NCI-H1105 treated with DMSO at 0.1 percent for 48 hours (cell line): ENCODE data around the gene TRMT10B.

ENCODE experiments used
- DNase-seq: peaks from one replicate; lab custom pipeline; 2025; lab: John Stamatoyannopoulos, UW

Gene TRMT10B, protein sequence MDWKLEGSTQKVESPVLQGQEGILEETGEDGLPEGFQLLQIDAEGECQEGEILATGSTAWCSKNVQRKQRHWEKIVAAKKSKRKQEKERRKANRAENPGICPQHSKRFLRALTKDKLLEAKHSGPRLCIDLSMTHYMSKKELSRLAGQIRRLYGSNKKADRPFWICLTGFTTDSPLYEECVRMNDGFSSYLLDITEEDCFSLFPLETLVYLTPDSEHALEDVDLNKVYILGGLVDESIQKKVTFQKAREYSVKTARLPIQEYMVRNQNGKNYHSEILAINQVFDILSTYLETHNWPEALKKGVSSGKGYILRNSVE

DNA sequence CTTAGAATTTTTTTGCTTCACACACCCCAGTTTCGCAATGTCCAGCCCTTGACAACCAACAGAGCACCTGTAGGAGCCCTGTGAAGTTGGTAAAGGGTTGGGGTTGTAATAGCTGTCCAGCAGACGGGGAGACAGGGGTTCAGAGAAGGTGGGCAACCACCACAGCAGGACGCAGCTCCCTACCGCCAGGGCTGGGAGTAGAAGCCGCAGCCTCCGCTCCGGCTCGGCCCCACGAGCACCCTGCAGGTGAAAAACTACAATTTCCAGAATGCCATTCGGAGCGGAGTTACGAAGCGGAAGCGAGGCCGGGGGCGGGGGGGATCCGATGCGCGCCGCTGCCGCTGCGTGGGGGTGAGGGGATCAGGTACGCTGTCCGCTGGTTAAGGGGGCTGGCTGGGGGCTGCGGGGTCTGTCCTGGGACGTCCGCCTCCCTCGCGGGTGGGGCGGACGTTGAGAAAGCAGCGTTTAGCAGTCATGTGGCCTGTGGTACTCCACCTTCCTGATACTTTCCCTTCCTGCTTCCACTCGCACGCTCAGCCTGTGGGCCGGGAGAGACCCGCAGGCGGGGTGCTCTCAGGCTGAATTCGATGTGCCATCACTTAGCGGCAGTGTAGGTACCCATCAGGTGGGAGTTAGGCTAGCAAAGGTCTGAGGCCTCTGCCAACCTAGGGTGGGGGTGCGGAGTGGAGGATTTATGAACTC lies at the start of gene TRMT10B:
TRMT10B (plus strand) TSS at position 317 of the 702 bp plus-strand sequence. CDS start 8,127 bp downstream, outside the sequence.
- DNase-seq, result peak; percentile 62

DNA sequence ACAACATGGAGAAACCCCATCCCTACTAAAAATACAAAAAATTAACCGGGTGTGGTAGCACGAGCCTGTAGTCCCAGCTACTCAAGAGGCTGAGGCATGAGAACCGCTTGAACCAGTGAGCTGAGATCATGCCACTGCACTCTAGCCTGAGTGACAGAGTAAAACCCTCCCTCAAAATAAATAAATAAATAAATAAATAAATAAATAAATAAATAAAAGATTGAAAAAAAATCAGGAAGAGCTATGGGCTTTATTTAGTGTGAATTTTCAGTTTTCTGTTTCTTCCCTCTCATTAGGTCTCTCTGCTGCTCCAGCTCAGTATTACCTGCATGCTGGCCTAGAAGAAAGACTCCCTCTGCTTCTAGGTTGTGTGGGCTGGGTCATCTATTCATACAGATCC lies 47.8 kb upstream of the TRMT10B start:
- no peak for DNase-seq

DNA sequence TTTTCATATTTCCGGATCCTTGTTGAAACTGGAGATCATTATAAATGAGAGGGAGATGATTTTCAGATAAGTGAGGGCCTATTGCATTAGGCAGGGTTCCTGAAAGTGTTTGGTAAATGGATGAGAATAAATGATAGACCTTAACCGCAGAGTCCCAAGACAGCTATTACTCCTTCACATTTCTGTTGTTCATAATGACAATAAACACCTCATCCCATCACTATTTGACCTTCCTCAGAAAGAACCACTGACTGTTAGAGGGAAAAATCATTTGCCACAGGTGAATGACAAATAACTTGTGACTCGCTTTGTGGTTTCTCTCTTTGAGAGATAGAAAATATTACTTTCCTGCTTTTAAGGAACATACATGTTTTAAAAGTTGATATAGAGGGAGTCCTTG lies 47.3 kb upstream of the TRMT10B start:
- no peak for DNase-seq

DNA sequence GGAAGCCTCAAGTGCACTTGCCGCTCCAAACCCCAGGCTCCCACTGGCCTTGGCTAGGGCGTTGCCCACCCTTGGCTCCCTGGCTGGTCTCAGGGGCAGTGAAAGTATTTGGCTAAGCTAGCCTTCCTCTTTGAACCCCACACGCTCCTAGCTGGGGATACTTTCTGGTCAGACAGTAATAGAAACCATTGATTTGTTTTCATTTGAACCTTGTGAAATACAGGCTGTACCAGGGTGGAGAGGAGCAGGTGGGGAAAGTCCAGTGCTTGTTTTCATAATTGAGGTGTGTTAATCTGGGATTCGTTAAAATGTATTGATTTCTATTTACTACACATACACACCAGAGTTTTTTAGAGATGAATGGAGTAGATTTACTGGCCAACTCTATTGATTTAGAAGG lies 45.9 kb upstream of the TRMT10B start:
- no peak for DNase-seq

DNA sequence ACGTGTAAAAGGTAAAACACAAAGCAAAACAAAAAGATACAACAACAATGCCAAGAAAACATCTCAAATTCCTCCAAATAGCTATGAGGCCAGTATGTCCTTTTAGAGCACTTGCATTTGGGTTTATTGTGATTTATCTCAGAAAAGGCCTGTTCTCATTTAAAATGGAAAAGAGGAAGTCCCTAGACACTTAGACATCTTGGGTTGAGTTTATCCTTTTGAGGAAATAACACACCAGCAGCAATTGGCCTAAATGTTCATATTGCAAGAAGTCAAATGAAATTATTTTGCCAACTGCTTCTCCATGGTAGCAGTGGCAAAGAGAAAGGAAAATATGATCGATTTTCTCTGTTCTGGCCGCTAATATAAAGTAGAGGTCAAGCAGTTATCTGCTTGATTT lies 43.6 kb upstream of the TRMT10B start:
- DNase-seq, result no peak

DNA sequence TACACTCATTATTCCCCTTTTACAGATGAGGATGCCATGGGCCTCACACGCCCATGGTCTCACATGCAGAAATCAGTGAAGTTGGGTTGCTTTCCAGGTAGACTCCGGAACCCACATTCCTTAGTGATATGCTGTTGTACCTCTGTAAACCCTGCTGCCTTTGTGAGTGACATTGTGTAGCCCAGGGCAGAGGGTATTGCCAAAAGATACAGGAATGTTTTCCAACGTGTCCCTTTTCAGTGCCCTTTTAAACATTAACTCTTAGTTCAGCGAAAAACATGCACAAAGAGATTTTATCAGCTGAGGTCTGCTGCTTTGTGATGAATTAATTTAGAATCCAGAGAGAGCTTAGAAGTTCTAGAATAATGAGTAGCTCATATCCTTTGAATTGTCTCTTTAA lies 38.3 kb upstream of the TRMT10B start:
- no peak for DNase-seq

DNA sequence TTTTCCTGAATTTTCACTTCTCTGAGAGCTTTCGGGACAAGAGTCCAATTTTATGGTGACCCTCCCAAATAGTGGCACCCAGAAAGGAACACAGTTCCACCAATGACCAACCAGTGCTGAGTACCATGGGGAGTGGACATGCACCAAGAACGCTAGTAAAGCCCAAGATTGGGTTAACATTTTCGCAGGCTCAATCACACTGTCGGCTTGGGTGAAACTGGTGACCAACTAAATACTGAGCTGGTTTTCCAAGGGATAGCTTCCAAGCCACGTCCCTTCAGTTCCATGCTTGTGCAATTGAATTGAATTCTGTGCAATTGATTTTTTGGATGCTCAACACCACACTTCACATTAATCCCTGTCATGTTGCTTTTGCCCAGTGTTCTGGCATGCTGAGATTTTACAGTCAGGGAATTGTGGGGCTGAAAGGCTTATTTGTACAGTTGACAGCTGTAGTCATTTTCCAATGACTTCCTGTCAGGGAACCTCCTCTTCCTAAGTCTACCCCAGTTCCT lies 37.6 kb upstream of the TRMT10B start:
- no peak for DNase-seq

DNA sequence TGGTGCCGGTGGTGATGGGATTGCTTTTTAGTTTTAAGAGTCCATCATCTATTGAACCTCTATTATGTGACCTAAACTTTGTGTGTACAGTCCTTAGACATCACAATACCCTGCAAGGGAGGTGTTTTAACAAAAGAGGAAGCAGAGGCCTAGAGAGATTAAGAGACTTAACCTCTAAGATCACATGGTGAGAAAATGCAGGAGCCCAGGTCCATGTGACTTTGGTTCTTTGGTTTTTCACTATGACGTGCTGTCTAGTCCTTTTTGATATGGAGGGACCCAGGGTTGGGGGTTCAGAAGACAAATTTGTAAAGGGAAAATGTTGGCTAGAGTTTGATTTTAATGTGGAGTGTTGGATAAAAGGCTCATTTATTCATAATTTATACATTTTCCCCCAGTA lies 34.1 kb upstream of the TRMT10B start:
- no peak for DNase-seq

DNA sequence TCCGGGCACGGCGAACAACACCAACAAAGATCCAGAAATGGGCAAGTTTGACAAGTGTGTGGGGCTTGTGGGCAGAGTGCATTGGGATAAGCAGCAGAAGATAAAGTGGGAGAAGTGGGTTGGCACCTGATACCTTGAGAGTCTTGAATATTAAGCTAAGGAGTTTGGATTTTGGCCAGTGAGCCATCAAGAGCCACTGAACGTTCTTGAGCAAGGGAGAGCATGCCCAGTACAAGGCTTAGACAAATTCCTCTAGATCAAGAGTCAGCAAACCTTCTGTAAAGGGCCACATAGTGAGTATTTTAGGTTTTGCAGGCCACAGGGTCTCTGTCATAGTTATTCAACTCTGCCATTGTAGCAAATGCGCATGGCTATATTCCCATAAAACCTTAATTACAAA lies 26.6 kb upstream of the TRMT10B start:
- no peak for DNase-seq

DNA sequence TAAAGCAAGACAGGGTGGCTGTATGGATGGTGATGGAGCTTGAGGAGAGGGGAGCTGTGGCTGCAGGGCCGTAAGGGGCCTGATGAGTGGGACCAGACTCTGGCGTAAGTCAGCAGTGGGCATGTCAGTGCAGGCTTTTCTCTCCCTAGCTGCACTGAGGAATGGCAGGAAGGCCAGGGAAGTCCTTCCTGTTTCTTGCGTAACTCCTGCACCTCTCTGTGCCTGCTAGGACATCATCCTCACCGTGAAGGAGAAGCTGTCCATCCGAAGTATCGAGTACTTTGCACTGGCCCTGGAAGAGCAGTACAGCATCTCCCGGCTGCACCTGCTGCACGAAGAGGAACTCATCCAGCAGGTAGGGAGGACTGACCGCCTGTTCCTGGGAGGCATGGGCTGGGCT lies 24.1 kb upstream of the TRMT10B start:
- DNase-seq, result no peak

DNA sequence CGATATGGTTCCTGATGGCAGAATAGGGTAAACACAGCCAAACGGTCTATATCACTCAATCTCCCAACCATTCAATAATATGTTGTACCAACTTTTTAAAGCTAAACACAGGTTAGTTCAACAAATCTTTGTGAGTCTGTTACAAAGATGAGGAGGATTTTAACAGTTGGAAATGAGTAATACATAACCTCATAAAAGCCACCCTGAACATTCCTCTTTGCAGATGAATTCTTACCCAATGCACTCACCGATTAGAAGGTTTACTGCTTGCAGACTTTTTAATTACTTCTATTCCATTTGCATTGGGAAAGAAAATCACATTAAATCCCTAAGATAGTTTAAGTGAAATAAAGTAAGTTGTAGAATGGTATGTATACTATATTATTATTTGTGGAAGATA lies 23.3 kb upstream of the TRMT10B start:
- DNase-seq, result no peak

DNA sequence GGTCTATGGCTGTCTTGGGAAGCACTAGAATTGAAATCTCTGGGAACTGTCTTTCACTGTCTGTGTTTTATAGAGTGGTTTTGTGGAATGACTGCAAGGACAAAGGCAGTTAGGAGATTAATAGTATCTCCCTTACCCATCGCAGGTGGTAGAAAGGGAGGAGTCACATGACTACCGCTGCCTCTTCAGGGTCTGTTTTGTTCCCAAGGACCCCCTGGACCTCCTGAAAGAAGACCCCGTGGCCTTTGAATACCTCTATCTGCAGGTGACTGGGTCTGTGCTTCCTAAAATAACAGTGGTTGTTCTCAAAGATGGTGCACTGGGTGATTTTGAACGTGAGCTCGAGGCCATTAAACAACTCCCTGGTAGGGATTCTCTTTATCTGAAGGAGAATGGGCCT lies 22.8 kb upstream of the TRMT10B start:
- no peak for DNase-seq

DNA sequence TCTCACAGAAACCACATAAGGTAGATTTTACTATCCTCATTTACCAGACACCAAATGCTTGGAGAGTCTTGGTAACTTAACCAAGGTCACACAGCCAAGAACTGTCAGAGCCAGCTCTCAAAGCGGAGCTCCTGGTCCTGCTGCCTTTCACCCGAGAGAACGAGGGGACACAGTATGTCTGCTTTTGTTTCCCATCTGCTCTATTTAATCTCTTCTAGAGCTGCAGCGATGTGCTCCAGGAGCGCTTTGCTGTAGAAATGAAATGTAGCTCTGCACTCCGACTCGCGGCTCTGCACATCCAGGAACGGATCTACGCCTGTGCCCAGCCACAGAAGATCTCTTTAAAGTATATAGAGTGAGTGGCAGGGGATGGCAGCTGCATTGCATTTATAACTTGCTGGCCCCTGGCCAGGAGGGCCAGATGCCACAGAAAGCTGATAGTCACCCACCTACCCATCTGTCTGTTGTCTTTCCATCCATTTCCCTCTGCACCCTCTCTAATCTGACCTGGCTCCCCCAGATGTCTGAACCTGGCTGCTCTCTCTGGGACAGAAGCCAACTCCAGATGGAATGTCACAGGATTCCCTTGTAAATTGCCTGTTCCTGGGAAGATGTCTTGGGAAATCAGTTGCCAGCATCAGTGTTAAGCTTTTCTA lies 21.4 kb upstream of the TRMT10B start:
- DNase-seq, result peak; percentile 71

DNA sequence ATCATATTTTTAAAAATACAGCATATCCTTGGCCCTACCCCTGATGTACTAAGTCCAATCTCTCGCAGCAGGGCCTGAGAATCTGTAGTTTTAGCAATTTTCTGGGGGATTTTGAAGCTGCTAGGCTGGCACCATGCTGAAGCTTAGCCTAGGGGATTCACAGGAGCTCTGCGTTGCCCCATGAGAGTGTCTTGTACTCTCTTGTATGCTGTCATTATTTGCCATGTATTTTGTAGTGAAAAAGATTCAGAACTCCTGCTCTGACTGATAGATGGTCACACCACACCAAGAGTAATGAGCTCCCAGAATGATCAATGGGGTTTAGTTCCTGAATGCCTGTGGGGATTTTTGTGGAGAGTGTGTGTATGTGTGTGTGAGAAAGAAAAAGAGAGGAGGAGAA lies 20.7 kb upstream of the TRMT10B start:
- no peak for DNase-seq

DNA sequence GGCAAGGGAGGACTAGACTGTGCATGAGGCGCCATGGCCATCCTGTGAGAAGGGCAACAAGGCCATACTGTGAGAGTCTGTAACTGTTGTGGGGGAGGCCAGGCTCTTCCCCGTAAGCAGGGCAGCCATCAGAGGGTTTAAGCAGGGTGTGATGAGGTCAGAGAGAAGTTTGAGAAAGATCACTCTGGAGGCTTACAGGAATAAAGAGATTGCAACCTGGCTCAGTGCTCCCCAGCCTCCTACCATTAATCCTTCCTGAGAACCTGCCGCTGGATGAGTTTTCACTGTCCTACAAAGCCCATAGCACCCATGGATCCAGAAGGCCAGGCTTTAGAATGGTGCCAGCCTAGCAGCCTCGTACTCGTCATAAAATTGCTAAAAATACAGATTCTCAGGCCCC lies 14.4 kb upstream of the TRMT10B start:
- no peak for DNase-seq

DNA sequence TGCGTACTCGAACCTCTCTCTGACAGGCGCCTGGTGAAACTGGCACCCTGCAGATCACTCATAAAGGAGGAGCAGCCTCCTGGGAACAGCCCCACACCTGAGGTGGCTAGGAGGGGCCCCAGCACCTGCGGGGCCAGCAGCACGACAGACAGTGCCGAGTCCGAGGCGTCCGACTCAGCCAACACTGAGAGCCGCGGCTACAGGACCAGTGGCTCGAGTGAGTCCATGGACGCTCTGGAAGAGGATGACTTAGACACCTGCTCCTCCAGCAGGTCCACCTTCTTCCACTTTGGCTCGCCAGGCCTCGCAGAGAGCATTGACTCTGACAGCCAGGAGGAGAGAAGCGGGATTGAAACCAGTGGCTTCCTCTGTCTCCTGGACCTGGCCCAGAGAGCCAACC lies 13.5 kb upstream of the TRMT10B start:
- DNase-seq, result no peak

DNA sequence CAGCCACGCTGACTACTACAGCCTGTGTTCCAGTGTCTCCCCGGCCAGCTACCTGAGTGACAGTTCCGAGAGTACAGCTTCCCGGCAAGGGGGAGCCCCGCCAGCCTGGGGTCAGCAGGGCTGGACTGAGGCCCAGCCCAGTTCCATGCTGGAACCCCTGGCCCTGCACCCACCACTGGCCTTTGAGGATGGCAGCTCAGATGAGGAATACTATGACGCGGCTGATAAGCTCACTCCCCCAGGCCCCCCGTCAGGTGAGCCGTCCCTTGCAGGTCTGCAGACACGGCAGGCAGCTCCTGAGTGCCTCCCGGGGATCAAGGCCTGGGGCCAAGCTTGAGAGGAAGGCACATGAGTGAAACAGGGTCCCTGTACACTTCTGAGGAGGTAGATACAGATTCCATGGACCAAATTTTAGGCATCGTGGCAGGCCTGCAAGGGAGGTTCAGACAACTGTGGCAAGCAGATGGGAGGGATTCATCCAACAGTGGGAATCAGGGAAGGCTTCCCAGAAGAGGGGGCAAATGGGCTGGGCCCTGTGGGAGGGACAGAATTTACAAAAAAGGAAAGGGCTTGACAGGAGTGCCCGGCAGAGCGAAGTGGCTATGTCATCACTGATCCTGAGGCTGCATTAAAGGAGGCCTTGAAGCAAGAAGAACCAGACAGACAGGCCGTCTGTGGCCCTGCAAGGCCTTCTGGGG lies 12.8 kb upstream of the TRMT10B start:
- DNase-seq, result no peak

DNA sequence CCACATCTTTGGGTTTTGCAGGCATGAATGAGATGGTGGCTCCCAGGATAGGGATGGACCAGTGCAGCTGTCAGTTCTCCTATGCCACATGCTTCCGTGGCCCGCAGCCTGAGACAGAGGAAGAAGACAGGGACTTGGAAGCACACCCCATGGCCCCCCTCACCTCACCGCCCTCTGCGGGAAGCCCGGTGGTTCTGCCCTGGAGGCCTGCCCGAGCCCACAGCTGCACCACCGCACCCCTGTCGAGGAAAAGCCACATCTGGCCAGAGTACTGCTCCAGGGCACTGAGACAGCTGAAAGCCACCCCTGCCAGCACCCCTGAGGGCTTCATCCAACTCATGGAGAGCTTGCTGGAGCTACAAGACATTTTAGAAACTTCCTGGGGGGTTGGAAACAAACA lies 7.6 kb upstream of the TRMT10B start:
- no peak for DNase-seq

DNA sequence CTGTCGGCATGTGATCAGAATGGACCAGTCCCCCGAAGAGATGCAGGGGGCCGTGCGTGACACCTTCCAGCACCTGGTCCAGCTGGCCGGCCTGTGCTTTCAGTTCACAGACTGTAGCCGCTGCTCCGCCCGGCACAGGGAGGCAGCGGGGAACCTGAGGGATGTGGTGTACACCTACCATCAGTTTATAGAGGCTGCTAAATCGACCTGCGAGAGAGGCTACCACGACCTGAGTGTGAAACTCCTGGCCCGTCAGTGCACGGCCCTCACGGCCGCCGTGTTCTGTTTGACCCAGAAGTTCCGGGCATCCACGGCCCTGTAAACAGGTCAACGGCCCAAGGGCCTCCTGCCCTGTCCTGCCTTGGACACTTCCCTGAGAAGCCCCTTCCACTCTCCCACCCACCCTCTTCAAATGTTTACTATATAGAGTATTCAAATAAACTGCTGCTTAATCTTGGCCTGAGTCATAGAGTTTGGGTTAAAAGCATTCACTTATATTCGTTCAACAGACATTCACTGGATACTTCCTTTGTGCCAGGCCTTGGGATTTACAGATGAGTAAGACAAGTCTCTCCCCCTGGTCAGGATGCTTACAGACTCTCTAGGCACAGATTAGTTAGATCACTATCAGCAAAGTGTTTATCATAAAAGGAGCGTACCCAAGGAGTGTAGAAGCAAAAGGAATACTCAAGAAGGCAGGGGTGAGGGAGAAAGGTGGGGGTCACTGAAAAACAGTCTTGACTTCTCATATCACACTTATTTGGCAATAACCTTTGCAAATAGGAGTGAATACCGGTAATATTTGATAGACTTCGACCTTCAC lies 6.9 kb upstream of the TRMT10B start:
- no peak for DNase-seq

DNA sequence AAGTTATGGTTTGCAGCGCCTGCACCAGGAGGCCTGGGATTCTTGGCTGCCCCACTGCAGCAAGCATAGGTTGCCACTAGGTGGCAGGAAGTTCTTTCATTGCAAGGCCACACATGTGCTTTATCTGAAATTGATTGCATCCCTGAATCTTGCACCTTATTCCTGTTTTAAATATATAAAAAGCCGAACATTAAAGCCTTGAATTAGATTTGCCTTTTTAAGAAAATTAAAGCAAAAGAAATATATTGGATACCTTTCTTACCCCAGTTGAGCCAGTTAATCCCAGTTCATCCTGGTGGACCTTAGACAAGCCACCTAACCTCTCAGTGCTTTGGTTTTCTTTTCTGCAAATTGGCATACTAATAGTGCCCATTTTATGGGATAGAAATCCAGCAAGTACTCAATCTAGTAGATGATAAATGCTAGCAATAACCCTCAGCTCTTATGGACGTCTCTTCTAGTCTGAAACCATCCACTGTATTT lies 6.3 kb upstream of the TRMT10B start:
- peak; percentile 62 for DNase-seq

DNA sequence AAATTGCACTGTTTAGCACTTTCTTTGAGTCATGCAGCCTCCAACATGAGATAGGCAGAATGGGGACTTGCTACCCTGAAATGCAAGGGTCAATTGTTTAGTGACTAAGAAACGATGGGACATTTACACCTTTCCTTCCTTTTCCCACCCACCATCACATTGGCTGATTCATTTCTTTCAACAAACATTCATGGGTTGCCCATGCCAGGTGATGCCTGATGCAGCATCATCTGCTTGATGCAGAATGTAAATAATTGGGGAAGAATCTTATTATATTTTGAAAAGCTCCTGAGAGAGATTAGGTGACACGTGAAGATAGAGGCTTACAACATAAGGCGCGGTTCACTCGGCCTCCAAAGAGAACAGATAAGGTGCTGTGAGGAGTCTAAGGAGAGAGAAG lies 4.5 kb upstream of the TRMT10B start:
- no peak for DNase-seq
